Mucosa of stomach (tissue), 1 donor: Measurements from ENCODE around the gene PTPRK.

Experiments used
- H3K27me3 ChIP-seq: one replicate; pipeline ENCODE4 v1.7.0; 2013; ENCODE audit warnings: mild to moderate bottlenecking, low read length; ENCODE audit not compliant: control insufficient read depth, insufficient read depth
- H3K36me3 ChIP-seq: one replicate; pipeline ENCODE4 v1.7.0; 2013; ENCODE audit warnings: low read length; ENCODE audit not compliant: control insufficient read depth, insufficient read depth
- H3K4me1 ChIP-seq: one replicate; pipeline ENCODE4 v1.7.0; 2013; ENCODE audit warnings: mild to moderate bottlenecking, low read length; ENCODE audit not compliant: control insufficient read depth, insufficient read depth
- H3K4me3 ChIP-seq: one replicate; pipeline ENCODE4 v1.7.0; 2013; ENCODE audit warnings: low read length
- H3K9ac ChIP-seq: one replicate; pipeline ENCODE4 v1.7.0; 2013; ENCODE audit warnings: mild to moderate bottlenecking, low read length, moderate library complexity
- H3K9me3 ChIP-seq: one replicate; pipeline ENCODE4 v1.7.0; 2013; ENCODE audit warnings: mild to moderate bottlenecking, low read length, moderate library complexity; ENCODE audit not compliant: control insufficient read depth
- donor health status: Pancreatic carcinoma.

The PTPRK gene

DNA sequence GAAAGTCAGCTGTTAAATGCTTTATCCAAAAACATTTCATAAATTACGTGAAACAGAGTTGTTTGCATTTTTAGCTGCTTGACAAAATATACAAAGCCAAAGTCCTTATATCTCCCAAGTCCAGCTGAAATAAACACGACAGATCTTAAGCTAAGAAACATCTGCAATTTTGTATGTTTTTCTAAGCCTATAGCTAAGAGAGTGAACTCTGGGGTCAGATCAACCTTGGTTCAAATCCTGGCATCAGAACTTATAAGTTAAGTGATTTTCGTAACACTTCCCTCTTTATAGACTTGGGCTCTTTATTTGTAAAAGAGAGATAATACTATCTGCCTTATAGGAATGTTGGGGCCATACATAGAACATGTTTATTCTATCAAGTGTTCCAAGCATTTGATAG lies 176.7 kb downstream of the PTPRK start:
- H3K4me1 ChIP-seq: peaks cover 11% of the 10 kb centered on the region
- H3K9ac ChIP-seq: no peak overlapping the region
- no peaks in the 10 kb centered on the region for H3K9me3 ChIP-seq
- no peaks in the 10 kb centered on the region for H3K36me3 ChIP-seq
- no peak overlapping the region for H3K4me3 ChIP-seq
- no peaks in the 10 kb centered on the region for H3K27me3 ChIP-seq

DNA sequence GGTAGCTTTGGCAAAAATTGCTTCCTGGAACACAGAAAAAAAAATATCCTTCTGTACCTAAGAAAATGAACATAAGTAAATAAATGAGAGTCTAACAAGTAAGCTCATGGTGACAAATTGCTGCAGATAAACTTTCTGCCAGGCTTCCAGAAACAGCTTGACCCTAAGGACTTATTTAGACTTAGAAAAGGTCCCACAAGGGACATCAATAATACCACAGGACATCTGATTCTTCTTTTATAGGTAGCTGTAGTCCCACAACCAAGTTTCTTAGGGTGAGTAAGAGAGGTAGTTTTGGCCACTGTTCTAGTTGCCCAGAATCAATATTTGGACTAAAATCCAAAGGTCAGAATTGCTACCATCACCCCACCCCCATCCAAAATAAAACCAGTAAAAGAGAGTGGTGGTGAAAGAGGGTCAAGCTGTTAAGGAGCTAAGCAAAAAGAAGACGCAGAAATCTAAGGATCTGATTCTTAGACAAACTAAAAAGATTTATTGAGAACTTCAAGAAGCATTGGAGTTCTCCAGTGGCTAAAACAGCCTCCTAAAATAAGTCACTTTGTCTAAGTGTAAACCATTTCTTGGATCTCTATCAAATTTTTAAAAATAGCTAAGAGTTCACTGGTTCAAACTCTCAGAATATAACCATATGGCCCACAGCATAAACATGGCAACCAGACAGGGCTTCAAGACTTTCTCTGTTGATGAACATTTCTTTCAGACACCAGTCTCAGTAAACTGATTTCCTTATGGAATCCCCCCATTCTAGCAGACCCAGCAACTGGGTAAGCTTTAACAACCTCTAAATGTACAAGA lies 180.6 kb downstream of the PTPRK start:
- Histone ChIP-seq H3K4me1 (peaks cover 23% of the 10 kb centered on the region), H3K27me3 (no peaks in the 10 kb centered on the region), H3K9me3 (no peaks in the 10 kb centered on the region), H3K9ac (peak overlapping the region; percentile 41), H3K4me3 (no peak overlapping the region), H3K36me3 (no peaks in the 10 kb centered on the region)

DNA sequence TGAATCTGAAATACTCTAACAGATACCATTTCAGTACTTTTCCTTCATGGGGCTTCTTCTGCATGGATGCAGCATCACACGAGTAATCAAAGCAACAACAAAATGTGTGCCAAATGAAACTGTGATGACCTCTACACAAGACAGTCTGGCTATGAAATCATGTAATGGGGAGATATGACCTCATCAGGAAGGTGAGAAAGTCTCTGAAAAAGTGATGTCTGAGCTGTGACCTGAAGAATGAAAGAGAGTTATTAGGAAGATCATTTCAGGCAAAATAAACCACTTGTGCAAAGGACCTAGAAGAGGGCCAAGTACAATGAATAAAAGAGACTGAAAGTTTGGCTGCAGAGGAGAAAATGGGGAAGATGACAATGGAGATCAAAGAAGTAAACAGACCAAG lies 182.8 kb downstream of the PTPRK start:
- H3K4me3 ChIP-seq: no peak overlapping the region
- no peaks in the 10 kb centered on the region for H3K27me3 ChIP-seq
- no peak overlapping the region for H3K9ac ChIP-seq
- no peaks in the 10 kb centered on the region for H3K9me3 ChIP-seq
- peaks cover 23% of the 10 kb centered on the region for H3K4me1 ChIP-seq
- no peaks in the 10 kb centered on the region for H3K36me3 ChIP-seq

- Histone ChIP-seq H3K4me1 (peaks cover 23% of the 10 kb centered on the region), H3K9me3 (no peaks in the 10 kb centered on the region), H3K36me3 (no peaks in the 10 kb centered on the region), H3K4me3 (no peak overlapping the region), H3K9ac (no peak overlapping the region), H3K27me3 (no peaks in the 10 kb centered on the region)
Measured at GRCh38 chr6:128336436-128337095, 183.8 kb downstream of the PTPRK start.

GRCh38 chr6:128335963-128336362 lies 184.4 kb downstream of the PTPRK start:
- Histone ChIP-seq H3K4me3 (no peak overlapping the region), H3K9me3 (no peaks in the 10 kb centered on the region), H3K9ac (no peak overlapping the region), H3K27me3 (no peaks in the 10 kb centered on the region), H3K36me3 (no peaks in the 10 kb centered on the region), H3K4me1 (peaks cover 23% of the 10 kb centered on the region)

- Histone ChIP-seq H3K9me3 (no peaks in the 10 kb centered on the region), H3K4me1 (peaks cover 12% of the 10 kb centered on the region)
Measured at GRCh38 chr6:128333581-128334223, 186.7 kb downstream of the PTPRK start.

DNA sequence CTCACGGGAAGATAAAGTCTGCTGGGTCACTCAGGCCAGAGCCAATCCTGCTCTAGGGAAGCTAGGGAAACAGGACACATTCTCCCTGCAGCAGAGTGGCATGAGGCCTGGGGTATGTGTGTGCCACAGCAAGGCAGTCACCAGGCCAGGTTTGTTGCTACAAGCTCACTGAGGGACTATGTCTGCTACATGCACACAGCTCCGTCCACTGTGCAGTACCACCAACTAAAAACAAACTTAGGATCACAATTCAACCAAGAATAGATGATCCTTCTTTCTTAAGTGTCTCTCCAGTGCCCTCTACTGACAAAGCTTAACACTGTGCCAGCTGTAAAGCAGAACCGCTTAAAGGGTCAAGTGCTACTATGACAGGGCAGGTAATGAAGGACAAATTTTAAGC lies 192.5 kb downstream of the PTPRK start:
- Histone ChIP-seq H3K27me3 (no peaks in the 10 kb centered on the region), H3K36me3 (no peaks in the 10 kb centered on the region), H3K4me3 (no peak overlapping the region), H3K4me1 (no peaks in the 10 kb centered on the region), H3K9ac (no peak overlapping the region), H3K9me3 (no peaks in the 10 kb centered on the region)

More at GRCh38 chr6:128333581-128334223, 186.7 kb downstream of the PTPRK start:
- no peak overlapping the region for H3K4me3 ChIP-seq
- H3K27me3 ChIP-seq: no peaks in the 10 kb centered on the region
- H3K36me3 ChIP-seq: no peaks in the 10 kb centered on the region
- H3K9ac ChIP-seq: no peak overlapping the region

DNA sequence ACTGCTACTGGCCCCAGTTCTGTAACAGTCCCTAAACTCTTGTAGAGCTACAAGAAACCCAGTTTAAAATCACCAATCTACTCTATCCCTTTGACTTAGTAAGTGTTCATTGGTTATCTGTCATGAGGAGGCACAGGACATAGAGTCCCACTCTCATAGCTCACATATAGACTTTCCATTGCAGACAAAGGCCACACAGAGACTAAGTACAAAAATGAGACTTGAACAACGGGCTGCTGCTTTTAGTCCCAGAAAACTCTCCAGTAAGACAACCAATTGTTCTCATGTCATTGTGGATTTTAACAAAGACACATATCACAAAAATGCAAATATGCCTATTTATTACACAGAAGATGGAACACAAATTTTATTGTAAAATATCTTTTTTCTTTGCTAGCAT lies 197.4 kb downstream of the PTPRK start:
- H3K4me3 ChIP-seq: no peak overlapping the region
- H3K4me1 ChIP-seq: no peaks in the 10 kb centered on the region
- no peaks in the 10 kb centered on the region for H3K9me3 ChIP-seq
- H3K9ac ChIP-seq: no peak overlapping the region
- H3K27me3 ChIP-seq: no peaks in the 10 kb centered on the region
- H3K36me3 ChIP-seq: no peaks in the 10 kb centered on the region

GRCh38 chr6:128319946-128320345 lies 200.5 kb downstream of the PTPRK start:
- H3K9me3 ChIP-seq: no peaks in the 10 kb centered on the region
- H3K4me1 ChIP-seq: no peaks in the 10 kb centered on the region
- no peak overlapping the region for H3K4me3 ChIP-seq
- H3K27me3 ChIP-seq: no peaks in the 10 kb centered on the region
- H3K36me3 ChIP-seq: no peaks in the 10 kb centered on the region
- no peak overlapping the region for H3K9ac ChIP-seq

- no peak overlapping the region for H3K9ac ChIP-seq
- H3K36me3 ChIP-seq: no peaks in the 10 kb centered on the region
- H3K9me3 ChIP-seq: no peaks in the 10 kb centered on the region
- no peaks in the 10 kb centered on the region for H3K4me1 ChIP-seq
- H3K27me3 ChIP-seq: no peaks in the 10 kb centered on the region
- no peak overlapping the region for H3K4me3 ChIP-seq
Measured at GRCh38 chr6:128319157-128319556, 201.2 kb downstream of the PTPRK start.

DNA sequence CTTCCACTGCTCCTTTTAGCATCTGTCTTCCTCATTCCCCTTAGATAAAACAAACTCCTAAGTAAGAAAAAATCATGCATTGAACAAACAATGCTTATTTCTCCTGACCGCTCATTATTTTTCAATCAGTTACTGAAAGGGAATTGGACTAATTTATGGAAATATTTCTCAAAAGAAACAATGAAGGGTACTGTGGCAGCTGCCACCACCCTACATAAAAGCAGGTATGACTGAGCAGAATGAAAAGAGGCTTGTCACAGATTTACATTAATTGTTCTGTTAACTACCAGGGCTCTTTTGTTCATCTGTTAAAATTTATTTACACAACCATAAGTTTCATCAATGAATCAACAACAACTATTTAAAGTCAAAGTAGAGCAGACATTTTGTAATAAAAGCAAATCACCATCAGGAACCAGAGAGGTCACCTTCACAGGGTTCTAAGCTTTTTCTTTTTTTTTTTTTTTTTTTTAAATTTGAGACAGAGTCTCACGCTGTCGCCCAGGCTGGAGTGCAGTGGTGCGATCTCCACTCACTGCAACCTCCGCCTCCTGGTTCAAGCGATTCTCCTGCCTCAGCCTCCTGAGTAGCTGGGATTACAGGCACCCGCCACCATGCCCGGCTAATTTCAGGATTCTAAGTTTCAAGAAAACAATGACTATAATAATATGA lies 204.0 kb downstream of the PTPRK start:
- H3K9ac ChIP-seq: no peak overlapping the region
- no peaks in the 10 kb centered on the region for H3K27me3 ChIP-seq
- no peaks in the 10 kb centered on the region for H3K4me1 ChIP-seq
- no peaks in the 10 kb centered on the region for H3K36me3 ChIP-seq
- H3K9me3 ChIP-seq: no peaks in the 10 kb centered on the region
- H3K4me3 ChIP-seq: no peak overlapping the region

- no peak overlapping the region for H3K4me3 ChIP-seq
- H3K4me1 ChIP-seq: peaks cover 3% of the 10 kb centered on the region
- H3K9ac ChIP-seq: no peak overlapping the region
- H3K36me3 ChIP-seq: no peaks in the 10 kb centered on the region
- H3K9me3 ChIP-seq: no peaks in the 10 kb centered on the region
- no peaks in the 10 kb centered on the region for H3K27me3 ChIP-seq
Measured at GRCh38 chr6:128314190-128314589, 206.2 kb downstream of the PTPRK start.
